WTC11 (cell line): Measurements from ENCODE around the gene IPO4.

ENCODE experiments used
- CREM ChIP-seq: sonication (generic); formaldehyde crosslinking; IDR thresholded peaks from 2 replicates; pipeline ENCODE4 v1.8.1; 2022; ENCODE audit warnings: mild to moderate bottlenecking, missing genetic modification reagents, moderate library complexity
- FOXK1 ChIP-seq: sonication (generic); formaldehyde crosslinking; IDR thresholded peaks from 2 replicates; pipeline ENCODE4 v1.8.0; 2022; ENCODE audit warnings: mild to moderate bottlenecking, moderate library complexity, missing genetic modification reagents
- KAT7 ChIP-seq: sonication (generic); formaldehyde crosslinking; IDR thresholded peaks from 2 replicates; pipeline ENCODE4 v1.8.1; 2023; ENCODE audit warnings: missing genetic modification reagents, mild to moderate bottlenecking, borderline replicate concordance
- NR2C2 ChIP-seq: sonication (generic); formaldehyde crosslinking; IDR thresholded peaks from 2 replicates; pipeline ENCODE4 v1.8.0; 2022; ENCODE audit warnings: mild to moderate bottlenecking, missing genetic modification reagents
- RELA ChIP-seq: sonication (generic); formaldehyde crosslinking; IDR thresholded peaks from 2 replicates; pipeline ENCODE4 v1.8.1; 2022; ENCODE audit warnings: missing genetic modification reagents, mild to moderate bottlenecking, borderline replicate concordance
- TEAD4 ChIP-seq: sonication (generic); formaldehyde crosslinking; IDR thresholded peaks from 2 replicates; pipeline ENCODE4 v1.8.0; 2022; ENCODE audit warnings: mild to moderate bottlenecking, missing genetic modification reagents
- ZNF232 ChIP-seq: sonication (generic); formaldehyde crosslinking; IDR thresholded peaks from 2 replicates; pipeline ENCODE4 v1.8.0; 2022; ENCODE audit warnings: mild to moderate bottlenecking, missing genetic modification reagents
- ZNF423 ChIP-seq: fragments of 250-450 bp; sonication (Bioruptor Pico); IDR thresholded peaks from 2 replicates; pipeline ENCODE4 v2.1.2; 2022; ENCODE audit warnings: mild to moderate bottlenecking, moderate library complexity
- TF ChIP-seq, protein P1 (sequence below): fragments of 200-600 bp; IDR thresholded peaks from 2 replicates; pipeline ENCODE4 v1.8.0; 2022; ENCODE audit warnings: antibody characterized with exemption
- TF ChIP-seq, protein P2 (sequence below): fragments of 250-450 bp; sonication (Bioruptor Pico); IDR thresholded peaks from 2 replicates; pipeline ENCODE4 v1.9.0; 2021; ENCODE audit warnings: mild to moderate bottlenecking
- TF ChIP-seq, protein P3 (sequence below): sonication (generic); formaldehyde crosslinking; IDR thresholded peaks from 2 replicates; pipeline ENCODE4 v1.8.1; 2023; ENCODE audit warnings: mild to moderate bottlenecking, missing genetic modification reagents
- TF ChIP-seq, protein P4 (sequence below): sonication (generic); formaldehyde crosslinking; IDR thresholded peaks from 2 replicates; pipeline ENCODE4 v1.8.0; 2022; ENCODE audit warnings: missing genetic modification reagents
- TF ChIP-seq, protein P5 (sequence below): sonication (generic); formaldehyde crosslinking; IDR thresholded peaks from 2 replicates; pipeline ENCODE4 v1.8.0; 2022; ENCODE audit warnings: mild to moderate bottlenecking, missing genetic modification reagents

DNA sequence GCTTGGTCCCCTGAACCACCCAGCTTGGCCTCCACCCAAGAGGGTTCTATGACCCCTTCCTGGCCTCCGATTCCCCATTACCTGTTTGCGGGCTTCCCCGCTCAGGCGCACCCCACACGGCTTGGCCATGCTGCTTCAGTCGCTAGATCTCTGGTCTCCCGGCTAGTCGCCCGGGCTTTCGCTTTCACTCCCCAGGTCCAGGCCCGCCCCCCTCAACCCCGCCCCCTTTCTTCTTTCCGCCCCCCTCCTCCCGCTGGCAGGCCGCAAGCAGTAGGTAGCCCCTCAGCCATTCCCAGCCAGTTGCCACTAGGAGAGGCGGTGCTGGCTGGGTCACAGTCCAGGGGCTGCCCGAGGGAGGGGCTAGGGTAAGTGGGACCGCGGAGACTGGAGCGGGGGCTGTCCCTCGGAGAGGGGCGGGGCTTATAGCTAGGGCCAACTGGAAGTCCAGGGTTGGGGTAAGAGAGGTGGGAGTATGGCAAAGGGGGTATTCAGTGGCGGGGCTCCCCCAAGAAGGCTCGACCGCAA, 42.1 kb downstream of the IPO4 start, which contains the start of gene PSME2:
- TF ChIP-seq TEAD4 (CRISPR knock-in tag) (no peak), ZNF232 (CRISPR knock-in tag) (no peak), FOXK1 (no peak), RELA (CRISPR knock-in tag) (no peak), ZNF423 (no peak), NR2C2 (CRISPR knock-in tag) (no peak), KAT7 (no peak), CREM (CRISPR knock-in tag) (no peak)
- TF ChIP-seq, protein P1, sequence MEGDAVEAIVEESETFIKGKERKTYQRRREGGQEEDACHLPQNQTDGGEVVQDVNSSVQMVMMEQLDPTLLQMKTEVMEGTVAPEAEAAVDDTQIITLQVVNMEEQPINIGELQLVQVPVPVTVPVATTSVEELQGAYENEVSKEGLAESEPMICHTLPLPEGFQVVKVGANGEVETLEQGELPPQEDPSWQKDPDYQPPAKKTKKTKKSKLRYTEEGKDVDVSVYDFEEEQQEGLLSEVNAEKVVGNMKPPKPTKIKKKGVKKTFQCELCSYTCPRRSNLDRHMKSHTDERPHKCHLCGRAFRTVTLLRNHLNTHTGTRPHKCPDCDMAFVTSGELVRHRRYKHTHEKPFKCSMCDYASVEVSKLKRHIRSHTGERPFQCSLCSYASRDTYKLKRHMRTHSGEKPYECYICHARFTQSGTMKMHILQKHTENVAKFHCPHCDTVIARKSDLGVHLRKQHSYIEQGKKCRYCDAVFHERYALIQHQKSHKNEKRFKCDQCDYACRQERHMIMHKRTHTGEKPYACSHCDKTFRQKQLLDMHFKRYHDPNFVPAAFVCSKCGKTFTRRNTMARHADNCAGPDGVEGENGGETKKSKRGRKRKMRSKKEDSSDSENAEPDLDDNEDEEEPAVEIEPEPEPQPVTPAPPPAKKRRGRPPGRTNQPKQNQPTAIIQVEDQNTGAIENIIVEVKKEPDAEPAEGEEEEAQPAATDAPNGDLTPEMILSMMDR, result no peak
- TF ChIP-seq, protein P2, sequence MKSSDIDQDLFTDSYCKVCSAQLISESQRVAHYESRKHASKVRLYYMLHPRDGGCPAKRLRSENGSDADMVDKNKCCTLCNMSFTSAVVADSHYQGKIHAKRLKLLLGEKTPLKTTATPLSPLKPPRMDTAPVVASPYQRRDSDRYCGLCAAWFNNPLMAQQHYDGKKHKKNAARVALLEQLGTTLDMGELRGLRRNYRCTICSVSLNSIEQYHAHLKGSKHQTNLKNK, result no peak
- TF ChIP-seq, protein P3, sequence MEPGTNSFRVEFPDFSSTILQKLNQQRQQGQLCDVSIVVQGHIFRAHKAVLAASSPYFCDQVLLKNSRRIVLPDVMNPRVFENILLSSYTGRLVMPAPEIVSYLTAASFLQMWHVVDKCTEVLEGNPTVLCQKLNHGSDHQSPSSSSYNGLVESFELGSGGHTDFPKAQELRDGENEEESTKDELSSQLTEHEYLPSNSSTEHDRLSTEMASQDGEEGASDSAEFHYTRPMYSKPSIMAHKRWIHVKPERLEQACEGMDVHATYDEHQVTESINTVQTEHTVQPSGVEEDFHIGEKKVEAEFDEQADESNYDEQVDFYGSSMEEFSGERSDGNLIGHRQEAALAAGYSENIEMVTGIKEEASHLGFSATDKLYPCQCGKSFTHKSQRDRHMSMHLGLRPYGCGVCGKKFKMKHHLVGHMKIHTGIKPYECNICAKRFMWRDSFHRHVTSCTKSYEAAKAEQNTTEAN (CRISPR knock-in tag), result no peak
- TF ChIP-seq, protein P4, sequence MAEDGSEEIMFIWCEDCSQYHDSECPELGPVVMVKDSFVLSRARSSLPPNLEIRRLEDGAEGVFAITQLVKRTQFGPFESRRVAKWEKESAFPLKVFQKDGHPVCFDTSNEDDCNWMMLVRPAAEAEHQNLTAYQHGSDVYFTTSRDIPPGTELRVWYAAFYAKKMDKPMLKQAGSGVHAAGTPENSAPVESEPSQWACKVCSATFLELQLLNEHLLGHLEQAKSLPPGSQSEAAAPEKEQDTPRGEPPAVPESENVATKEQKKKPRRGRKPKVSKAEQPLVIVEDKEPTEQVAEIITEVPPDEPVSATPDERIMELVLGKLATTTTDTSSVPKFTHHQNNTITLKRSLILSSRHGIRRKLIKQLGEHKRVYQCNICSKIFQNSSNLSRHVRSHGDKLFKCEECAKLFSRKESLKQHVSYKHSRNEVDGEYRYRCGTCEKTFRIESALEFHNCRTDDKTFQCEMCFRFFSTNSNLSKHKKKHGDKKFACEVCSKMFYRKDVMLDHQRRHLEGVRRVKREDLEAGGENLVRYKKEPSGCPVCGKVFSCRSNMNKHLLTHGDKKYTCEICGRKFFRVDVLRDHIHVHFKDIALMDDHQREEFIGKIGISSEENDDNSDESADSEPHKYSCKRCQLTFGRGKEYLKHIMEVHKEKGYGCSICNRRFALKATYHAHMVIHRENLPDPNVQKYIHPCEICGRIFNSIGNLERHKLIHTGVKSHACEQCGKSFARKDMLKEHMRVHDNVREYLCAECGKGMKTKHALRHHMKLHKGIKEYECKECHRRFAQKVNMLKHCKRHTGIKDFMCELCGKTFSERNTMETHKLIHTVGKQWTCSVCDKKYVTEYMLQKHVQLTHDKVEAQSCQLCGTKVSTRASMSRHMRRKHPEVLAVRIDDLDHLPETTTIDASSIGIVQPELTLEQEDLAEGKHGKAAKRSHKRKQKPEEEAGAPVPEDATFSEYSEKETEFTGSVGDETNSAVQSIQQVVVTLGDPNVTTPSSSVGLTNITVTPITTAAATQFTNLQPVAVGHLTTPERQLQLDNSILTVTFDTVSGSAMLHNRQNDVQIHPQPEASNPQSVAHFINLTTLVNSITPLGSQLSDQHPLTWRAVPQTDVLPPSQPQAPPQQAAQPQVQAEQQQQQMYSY (CRISPR knock-in tag), result peak; percentile 94
- TF ChIP-seq, protein P5, sequence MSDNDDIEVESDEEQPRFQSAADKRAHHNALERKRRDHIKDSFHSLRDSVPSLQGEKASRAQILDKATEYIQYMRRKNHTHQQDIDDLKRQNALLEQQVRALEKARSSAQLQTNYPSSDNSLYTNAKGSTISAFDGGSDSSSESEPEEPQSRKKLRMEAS (CRISPR knock-in tag), result 0 out of 2 replicates have a peak, but pooled peaks have one; percentile 9
